NCI-H1436 (cell line): Measurements from ENCODE around the gene HSF5.
"Not testable (repeated sequence)": the region's sequence is repeated elsewhere in the genome, so short reads cannot be mapped to it uniquely, and the experiment has no call there.

Experiments used
- DNase-seq: peaks from one replicate; lab custom pipeline; 2025; lab: John Stamatoyannopoulos, UW

The HSF5 gene

DNA sequence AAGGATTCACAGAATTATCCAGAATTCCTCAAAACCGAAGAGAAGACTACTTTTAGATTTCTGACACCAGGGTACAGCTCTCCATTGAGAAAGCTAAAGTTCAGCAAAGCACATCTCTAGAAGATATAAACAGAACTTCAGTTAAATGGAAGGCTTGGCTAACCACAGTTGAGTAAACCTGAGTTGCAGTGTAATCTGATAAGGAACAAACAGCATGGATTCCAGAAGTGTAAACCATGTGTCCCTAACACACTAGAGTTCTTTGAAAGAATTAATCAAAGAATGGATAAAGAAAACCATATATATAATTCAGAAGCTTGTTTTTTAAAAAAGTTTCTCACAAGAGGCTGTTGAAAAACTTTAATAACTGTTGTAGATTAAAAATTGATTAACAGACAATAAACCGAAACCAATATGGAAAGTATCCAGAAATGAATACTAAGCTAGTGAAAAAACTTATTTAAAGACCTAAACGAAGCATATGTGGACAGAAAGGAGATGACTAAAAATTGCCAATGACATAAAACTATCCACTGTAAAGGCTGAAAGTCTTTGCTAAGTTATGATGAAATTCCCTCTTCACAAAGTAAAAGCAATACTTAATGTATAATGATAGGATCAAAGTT lies 75.1 kb downstream of the HSF5 start:
- no peak for DNase-seq

- DNase-seq = no peak
These were observed 76.0 kb downstream of the HSF5 start for GRCh38 chr17:58412064-58412703.

DNA sequence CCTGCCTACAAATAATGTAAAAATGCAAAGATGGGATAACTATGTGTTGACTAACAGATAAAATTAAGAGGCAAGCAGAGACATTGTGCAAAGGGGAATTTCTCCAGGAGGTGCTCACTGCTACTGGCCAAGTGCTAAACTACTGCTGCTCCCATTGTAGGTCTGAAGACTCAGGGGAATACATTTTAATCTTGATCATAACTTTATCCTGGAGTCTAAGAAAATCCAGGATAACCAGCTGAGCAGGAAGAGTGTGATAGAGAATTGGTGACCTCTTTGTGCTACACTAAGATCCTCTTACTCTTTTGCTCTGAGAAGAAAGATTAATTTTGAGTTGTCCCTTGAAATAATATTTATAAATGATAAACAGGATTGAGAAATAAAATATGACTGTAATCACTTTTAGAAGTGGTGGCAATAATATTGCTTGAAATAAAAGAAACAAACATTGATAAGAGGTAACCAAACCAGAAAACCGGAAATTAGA lies 76.8 kb downstream of the HSF5 start:
- DNase-seq = no peak

GRCh38 chr17:58410714-58411407 lies 77.3 kb downstream of the HSF5 start:
- no peak for DNase-seq

DNA sequence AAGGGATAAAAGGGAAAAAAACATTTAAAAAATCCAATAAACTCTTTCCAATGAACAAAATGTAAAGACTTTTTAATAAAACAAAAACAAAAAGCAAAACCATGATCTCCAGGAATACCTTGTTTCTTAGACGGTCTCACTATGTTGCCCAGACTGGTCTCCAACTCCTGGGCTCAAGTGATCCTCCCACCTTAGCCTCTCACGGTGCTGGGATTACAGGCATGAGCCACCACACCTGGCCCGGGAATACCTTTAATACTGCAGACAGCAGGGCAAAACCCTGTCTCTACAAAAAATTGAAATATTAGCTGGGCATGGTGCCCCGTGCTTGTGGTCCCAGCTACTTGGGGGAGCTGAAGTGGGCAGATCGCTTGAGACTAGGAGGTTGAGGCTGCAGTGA lies 78.8 kb downstream of the HSF5 start:
- no peak for DNase-seq

DNA sequence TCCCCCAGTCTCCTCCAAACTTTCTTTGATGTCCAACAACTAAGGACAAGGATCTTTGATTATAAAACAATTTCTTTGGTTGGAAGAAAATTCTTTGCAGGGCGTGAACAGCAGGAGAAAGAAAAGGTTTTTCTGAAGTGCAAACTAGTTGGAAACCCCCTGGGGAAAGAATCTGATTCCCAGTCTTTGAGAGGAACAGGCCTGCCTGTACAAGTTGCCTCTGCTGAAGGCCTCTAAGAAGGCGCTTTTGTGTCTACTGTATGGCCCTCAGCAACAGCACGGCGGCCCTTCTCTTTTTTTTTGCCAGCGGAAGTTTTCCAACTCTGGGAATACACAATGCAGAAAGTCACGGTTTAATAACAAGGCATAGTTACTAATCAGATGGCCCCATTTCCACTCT lies 84.9 kb downstream of the HSF5 start:
- no peak for DNase-seq

DNA sequence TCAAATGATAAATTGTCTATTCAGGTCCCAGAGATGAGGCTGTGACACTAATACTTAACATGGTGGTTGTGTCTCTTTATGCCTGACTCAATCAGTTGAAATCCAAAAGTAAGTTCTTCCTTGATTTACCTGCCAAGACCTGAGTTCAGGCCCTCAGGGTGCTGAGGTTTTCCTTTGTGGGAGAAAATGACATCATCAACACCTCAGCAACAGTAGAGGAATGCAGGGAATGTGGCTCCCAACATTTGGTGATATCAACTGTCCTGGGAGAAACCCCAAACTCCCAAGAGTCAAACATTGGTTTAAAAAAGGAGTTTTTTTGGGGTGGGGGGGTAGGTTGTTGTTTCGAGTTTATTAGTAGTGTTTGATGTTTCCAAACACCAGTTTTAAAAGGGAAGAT lies 85.5 kb downstream of the HSF5 start:
- no peak for DNase-seq

DNA sequence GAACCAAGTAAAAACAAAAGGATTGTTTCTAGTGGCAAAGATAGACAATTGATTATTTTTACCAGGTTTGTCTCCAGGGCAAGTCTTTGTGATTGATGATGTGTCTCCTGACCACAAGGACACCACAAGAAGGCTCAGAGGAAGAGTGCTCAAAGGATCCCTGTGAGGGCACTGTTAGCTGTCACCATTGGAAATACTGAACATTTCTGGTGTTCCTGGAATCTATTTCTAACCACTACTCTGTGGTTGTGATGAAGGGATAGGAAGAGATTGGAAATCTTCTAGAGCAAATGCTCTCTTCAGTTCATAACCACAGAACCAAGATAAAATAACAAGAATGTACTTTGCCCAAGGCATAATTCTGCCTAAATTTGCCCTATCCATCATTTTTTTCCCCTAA lies 86.2 kb downstream of the HSF5 start:
- DNase-seq = no peak

- DNase-seq = no peak
These were observed 86.9 kb downstream of the HSF5 start for GRCh38 chr17:58401287-58401686.

- DNase-seq = no peak
These were observed 87.4 kb downstream of the HSF5 start for GRCh38 chr17:58400826-58401225.

GRCh38 chr17:58399974-58400373 lies 88.2 kb downstream of the HSF5 start:
- no peak for DNase-seq

DNA sequence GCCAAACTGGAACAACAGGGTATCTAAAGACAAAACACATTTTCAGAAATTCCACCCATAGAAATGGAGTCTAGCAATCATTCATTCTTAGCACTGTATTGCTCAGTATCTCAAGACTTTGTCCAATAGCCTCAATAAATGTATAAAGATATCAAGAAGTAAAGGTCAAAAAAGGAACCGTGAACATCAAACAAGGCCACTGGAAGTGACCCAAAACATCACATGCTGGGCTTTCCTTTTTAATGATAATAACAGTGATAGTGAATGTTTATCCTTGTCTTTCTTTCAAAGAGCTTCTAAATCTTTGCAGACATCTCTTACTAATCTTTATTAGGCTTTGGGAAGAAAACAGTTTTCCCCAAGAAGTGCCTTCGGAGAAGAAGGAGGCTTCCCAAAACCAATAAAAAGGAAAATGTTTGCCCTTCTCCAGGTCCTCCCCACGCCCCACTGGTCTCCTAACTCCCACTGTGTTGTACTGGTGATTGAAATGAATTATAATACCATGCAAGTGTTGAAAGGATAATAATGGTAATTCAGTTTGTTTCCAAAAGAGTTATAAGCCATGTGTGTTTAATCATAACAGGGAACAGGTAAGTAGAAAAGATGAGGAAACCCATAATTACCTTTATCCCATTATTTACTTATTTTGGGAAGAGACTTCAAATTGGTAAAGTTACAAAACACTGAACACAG lies 89.5 kb downstream of the HSF5 start:
- DNase-seq = no peak

GRCh38 chr17:58397421-58397820 lies 90.8 kb downstream of the HSF5 start:
- DNase-seq = not testable (repeated sequence)

- DNase-seq = no peak
These were observed 92.0 kb downstream of the HSF5 start for GRCh38 chr17:58396173-58396572.

- DNase-seq = no peak
These were observed 93.5 kb downstream of the HSF5 start for GRCh38 chr17:58394534-58395223.

GRCh38 chr17:58391302-58391984 lies 96.8 kb downstream of the HSF5 start:
- DNase-seq = peak; percentile 67

DNA sequence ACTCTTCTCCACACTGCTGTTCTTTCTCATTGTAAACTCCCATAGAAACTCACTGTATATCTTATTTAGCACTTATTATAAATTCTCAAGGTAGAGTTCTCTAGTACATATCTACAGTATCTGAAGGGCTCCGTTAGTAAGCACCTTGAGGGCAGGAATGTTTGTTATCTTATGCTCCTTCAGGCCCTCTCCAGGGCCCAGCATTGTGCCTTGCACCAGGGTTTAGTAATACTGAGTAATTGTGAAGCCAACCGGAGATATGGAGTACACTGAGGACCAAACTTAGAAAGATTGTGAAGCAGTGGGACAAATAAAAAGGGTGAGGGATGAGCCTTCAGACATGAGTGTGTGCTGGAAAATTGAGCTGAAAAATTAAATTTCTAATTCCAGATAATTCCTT lies 97.3 kb downstream of the HSF5 start:
- no peak for DNase-seq

DNA sequence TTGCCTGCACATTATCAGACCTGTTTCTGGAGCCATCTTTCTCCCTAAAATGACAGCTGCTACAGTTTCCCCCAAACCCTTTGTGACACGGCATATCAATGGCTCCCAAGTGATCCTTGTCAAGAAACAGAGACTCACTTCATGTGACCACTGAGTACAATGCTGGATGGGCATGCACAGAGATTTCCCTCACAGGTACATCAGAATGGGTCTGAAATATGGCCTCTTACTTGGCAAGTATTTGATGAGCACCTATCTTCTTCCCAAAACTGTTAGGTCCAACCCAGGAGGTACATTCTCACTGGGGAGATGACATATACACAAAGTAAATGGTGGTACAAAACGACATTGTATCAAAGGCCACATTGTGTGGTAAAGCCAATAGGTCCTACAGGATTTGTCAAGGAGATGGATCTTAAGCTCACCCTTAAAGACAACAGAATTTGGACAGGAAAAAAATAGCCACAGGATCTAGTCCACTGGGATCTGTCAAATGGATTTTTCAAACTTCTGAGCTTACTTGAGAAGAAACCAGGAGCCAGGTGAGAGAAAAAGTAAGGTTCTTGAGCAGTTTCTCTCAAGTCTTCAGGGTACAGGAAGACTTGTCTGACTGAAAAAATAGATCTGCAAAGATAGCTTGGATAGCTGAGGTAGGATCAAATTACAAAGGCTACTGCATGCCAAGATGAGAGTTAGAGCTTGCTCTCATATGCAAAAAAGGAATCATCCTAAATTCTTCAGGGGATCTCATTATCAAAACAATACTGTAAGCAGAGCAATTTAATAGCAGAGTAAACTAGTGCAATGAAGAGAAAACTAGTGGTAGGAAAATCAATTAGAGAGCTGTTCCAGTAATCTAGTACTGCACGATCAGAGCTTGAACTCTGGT lies 99.7 kb downstream of the HSF5 start:
- DNase-seq = no peak

DNA sequence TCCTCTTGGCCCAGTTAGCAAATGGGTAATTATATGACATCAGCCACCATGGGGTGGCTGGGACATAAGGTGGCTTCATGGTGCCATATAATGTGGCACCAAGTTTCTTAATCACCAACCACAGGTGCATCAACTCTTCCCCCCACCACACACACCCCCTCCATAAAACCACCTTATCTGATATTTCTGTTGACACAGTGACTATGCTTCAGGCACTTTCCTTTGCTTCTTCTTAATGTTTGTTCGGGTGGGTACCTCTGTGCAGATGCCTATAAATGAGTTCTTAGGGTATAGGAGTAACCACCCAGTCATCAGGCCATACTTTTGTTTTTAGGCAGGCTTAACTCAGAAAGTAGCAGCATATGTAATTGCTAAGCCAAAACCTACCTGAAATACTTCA lies 100.4 kb downstream of the HSF5 start:
- no peak for DNase-seq

DNA sequence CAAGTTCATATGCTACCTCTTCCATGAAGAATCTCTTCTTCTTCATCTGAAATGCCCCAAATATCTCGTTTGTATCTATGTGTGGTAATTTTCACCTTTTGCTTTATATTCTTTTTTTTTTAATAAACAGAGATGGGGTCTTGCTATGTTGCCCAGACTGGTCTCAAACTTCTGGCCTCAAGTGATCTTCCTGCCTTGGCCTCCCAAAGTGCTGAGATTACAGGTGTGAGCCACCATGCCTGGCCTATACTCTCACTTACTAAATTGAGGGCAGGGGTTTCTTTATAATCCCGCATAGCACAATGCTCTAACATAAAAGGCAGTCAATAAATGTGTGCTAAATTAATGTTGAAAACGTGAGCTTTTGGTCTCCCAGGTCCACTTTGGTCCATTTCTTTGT lies 101.5 kb downstream of the HSF5 start:
- no peak for DNase-seq
